Subcutaneous abdominal adipose tissue (tissue), 5 donors: ENCODE results near the gene SLC35E2B.

ENCODE experiments used
- H3K27ac ChIP-seq: one replicate; pipeline ENCODE4 v1.7.0; 2013; ENCODE audit warnings: low read depth, mild to moderate bottlenecking, inconsistent platforms, low read length, moderate library complexity
- H3K27me3 ChIP-seq, 5 donors: one replicate each; pipeline ENCODE4 v1.7.0; 2013; ENCODE audit warnings: low read length in 5 of 5, inconsistent platforms in 1 of 5; ENCODE audit not compliant: control insufficient read depth in 5 of 5, insufficient read depth in 4 of 5
- H3K36me3 ChIP-seq, 5 donors: one replicate each; pipeline ENCODE4 v1.7.0; 2013; ENCODE audit warnings: low read length in 5 of 5; ENCODE audit not compliant: control insufficient read depth in 5 of 5, insufficient read depth in 5 of 5
- H3K4me1 ChIP-seq, 5 donors: one replicate each; pipeline ENCODE4 v1.7.0; 2013; ENCODE audit warnings: low read length in 5 of 5, mild to moderate bottlenecking in 3 of 5, moderate library complexity in 1 of 5; ENCODE audit not compliant: control insufficient read depth in 5 of 5, insufficient read depth in 5 of 5
- H3K4me3 ChIP-seq, 5 donors: one replicate each; pipeline ENCODE4 v1.7.0; 2013; ENCODE audit warnings: low read length in 5 of 5, low read depth in 1 of 5
- H3K9ac ChIP-seq, 5 donors: one replicate each; pipeline ENCODE4 v1.7.0; 2013; ENCODE audit warnings: low read length in 5 of 5, mild to moderate bottlenecking in 4 of 5, moderate library complexity in 3 of 5
- H3K9me3 ChIP-seq, 5 donors: one replicate each; pipeline ENCODE4 v1.7.0; 2013; ENCODE audit warnings: low read length in 5 of 5; ENCODE audit not compliant: control insufficient read depth in 5 of 5
- donor health status: healthy.
- donor health status: healthy.
- donor health status: healthy.
- donor health status: healthy.
- donor health status: healthy.

SLC35E2B gene

GRCh38 chr1:1617516-1617915 is 75.1 kb downstream of the SLC35E2B start:
- H3K9ac ChIP-seq = no peak overlapping the region
- no peaks in the 10 kb centered on the region for H3K9me3 ChIP-seq
- peaks cover 0 to 16% (median 11%) of the 10 kb centered on the region in 5 donors for H3K36me3 ChIP-seq
- H3K4me3 ChIP-seq = no peak overlapping the region
- peaks cover 14 to 34% (median 28%) of the 10 kb centered on the region in 5 donors for H3K4me1 ChIP-seq
- no peaks in the 10 kb centered on the region for H3K27me3 ChIP-seq
- no peak overlapping the region for H3K27ac ChIP-seq

- no peak overlapping the region for H3K27ac ChIP-seq
Observed at GRCh38 chr1:1616838-1617237, 75.8 kb downstream of the SLC35E2B start.

GRCh38 chr1:1616045-1616790 is 76.4 kb downstream of the SLC35E2B start:
- Histone ChIP-seq H3K4me3 (peak overlapping the region; percentile 61 to 97 (median 92)), H3K27ac (peak overlapping the region; percentile 95), H3K4me1 (peaks cover 14 to 35% (median 30%) of the 10 kb centered on the region in 5 donors), H3K9me3 (no peaks in the 10 kb centered on the region), H3K9ac (peak overlapping the region in 4 of 5 donors; percentile 56 to 87 (median 84)), H3K27me3 (no peaks in the 10 kb centered on the region), H3K36me3 (peaks cover 0 to 16% (median 11%) of the 10 kb centered on the region in 5 donors)

More at GRCh38 chr1:1616838-1617237, 75.8 kb downstream of the SLC35E2B start:
- Histone ChIP-seq H3K27me3 (no peaks in the 10 kb centered on the region), H3K9ac (peak overlapping the region in 2 of 5 donors; percentile 56 to 80), H3K4me1 (peaks cover 14 to 34% (median 28%) of the 10 kb centered on the region in 5 donors), H3K36me3 (peaks cover 0 to 16% (median 11%) of the 10 kb centered on the region in 5 donors), H3K4me3 (peak overlapping the region; percentile 61 to 97 (median 92)), H3K9me3 (no peaks in the 10 kb centered on the region)

GRCh38 chr1:1615256-1616044 is 77.1 kb downstream of the SLC35E2B start, which contains the start of gene MIB2:
MIB2 (plus strand) TSS chr1:1615500; CDS start chr1:1623453, 7,953 bp downstream.
- H3K36me3 ChIP-seq = peaks cover 0 to 16% (median 11%) of the 10 kb centered on the region in 5 donors
- no peaks in the 10 kb centered on the region for H3K9me3 ChIP-seq
- peak within 1 kb of the TSS in 4 of 5 donors; percentile 85 to 94 (median 87) for H3K9ac ChIP-seq
- no peaks in the 10 kb centered on the region for H3K27me3 ChIP-seq
- H3K4me3 ChIP-seq = peak within 1 kb of the TSS; percentile 65 to 97 (median 92)
- peaks cover 15 to 41% (median 34%) of the 10 kb centered on the region in 5 donors for H3K4me1 ChIP-seq
- H3K27ac ChIP-seq = peak within 1 kb of the TSS; percentile 95

- no peaks in the 10 kb centered on the region for H3K9me3 ChIP-seq
- H3K4me3 ChIP-seq = peak overlapping the region; percentile 65 to 97 (median 92)
- H3K27me3 ChIP-seq = no peaks in the 10 kb centered on the region
- H3K27ac ChIP-seq = peak overlapping the region; percentile 95
- H3K36me3 ChIP-seq = peaks cover 0 to 16% (median 11%) of the 10 kb centered on the region in 5 donors
- H3K4me1 ChIP-seq = peaks cover 15 to 41% (median 34%) of the 10 kb centered on the region in 5 donors
- H3K9ac ChIP-seq = peak overlapping the region in 4 of 5 donors; percentile 46 to 94 (median 87)
Observed at GRCh38 chr1:1614954-1615255, 77.7 kb downstream of the SLC35E2B start.

GRCh38 chr1:1614204-1614953 is 78.2 kb downstream of the SLC35E2B start:
- H3K9ac ChIP-seq = peak overlapping the region in 4 of 5 donors; percentile 56 to 94 (median 87)
- peaks cover 0 to 16% (median 11%) of the 10 kb centered on the region in 5 donors for H3K36me3 ChIP-seq
- H3K27me3 ChIP-seq = no peaks in the 10 kb centered on the region
- H3K27ac ChIP-seq = peak overlapping the region; percentile 95
- H3K4me1 ChIP-seq = peaks cover 15 to 41% (median 34%) of the 10 kb centered on the region in 5 donors
- no peaks in the 10 kb centered on the region for H3K9me3 ChIP-seq
- peak overlapping the region; percentile 65 to 97 (median 92) for H3K4me3 ChIP-seq

GRCh38 chr1:1613509-1614082 is 79.0 kb downstream of the SLC35E2B start:
- H3K4me1 ChIP-seq = peaks cover 15 to 41% (median 34%) of the 10 kb centered on the region in 5 donors
- H3K9ac ChIP-seq = no peak overlapping the region
- H3K36me3 ChIP-seq = peaks cover 0 to 14% (median 11%) of the 10 kb centered on the region in 5 donors
- no peaks in the 10 kb centered on the region for H3K9me3 ChIP-seq
- H3K27me3 ChIP-seq = no peaks in the 10 kb centered on the region
- H3K27ac ChIP-seq = peak overlapping the region; percentile 95
- H3K4me3 ChIP-seq = peak overlapping the region in 4 of 5 donors; percentile 65 to 97 (median 88)

GRCh38 chr1:1612104-1612400 is 80.5 kb downstream of the SLC35E2B start:
- Histone ChIP-seq H3K4me1 (peaks cover 14 to 36% (median 29%) of the 10 kb centered on the region in 5 donors), H3K9me3 (no peaks in the 10 kb centered on the region), H3K9ac (no peak overlapping the region), H3K27me3 (no peaks in the 10 kb centered on the region), H3K27ac (no peak overlapping the region), H3K36me3 (no peaks in the 10 kb centered on the region), H3K4me3 (no peak overlapping the region)

- no peaks in the 10 kb centered on the region for H3K27me3 ChIP-seq
- H3K4me3 ChIP-seq = no peak overlapping the region
- no peaks in the 10 kb centered on the region for H3K36me3 ChIP-seq
- no peak overlapping the region for H3K27ac ChIP-seq
- H3K9ac ChIP-seq = no peak overlapping the region
- H3K9me3 ChIP-seq = no peaks in the 10 kb centered on the region
- peaks cover 10 to 32% (median 20%) of the 10 kb centered on the region in 5 donors for H3K4me1 ChIP-seq
Observed at GRCh38 chr1:1610796-1611195, 81.8 kb downstream of the SLC35E2B start.
